Measurements from ENCODE around the gene CHRM2.

The CHRM2 gene

GRCh38 chr7:136869991-136870865, 1.8 kb downstream of the CHRM2 start:
- Histone ChIP-seq H3K4me1 (ENCODE audit: control insufficient read depth in 1 of 2, insufficient read depth in 2 of 2, low read length in 2 of 2) (no peaks in the 10 kb centered on the region), H3K27me3 (ENCODE audit: control insufficient read depth in 1 of 2, insufficient read depth in 2 of 2, low read length in 2 of 2) (peaks cover 4 to 23% of the 10 kb centered on the region in 2 donors), H3K27ac (ENCODE audit: low read depth, low read length) (no peak overlapping the region), H3K36me3 (ENCODE audit: control insufficient read depth in 1 of 2, insufficient read depth in 2 of 2, low read length in 2 of 2) (no peaks in the 10 kb centered on the region), H3K9me3 (ENCODE audit: control insufficient read depth in 1 of 2, low read length in 2 of 2) (no peaks in the 10 kb centered on the region), H3K9ac (ENCODE audit: low read depth in 1 of 2, low read length in 2 of 2) (no peak overlapping the region), H3K4me3 (ENCODE audit: low read depth in 1 of 2, low read length in 2 of 2) (peak overlapping the region in 1 of 2 donors; percentile 8)

- Histone ChIP-seq H3K9ac (ENCODE audit: low read depth in 1 of 2, low read length in 2 of 2) (no peak overlapping the region), H3K27me3 (ENCODE audit: control insufficient read depth in 1 of 2, insufficient read depth in 2 of 2, low read length in 2 of 2) (peaks cover 4 to 23% of the 10 kb centered on the region in 2 donors), H3K9me3 (ENCODE audit: control insufficient read depth in 1 of 2, low read length in 2 of 2) (no peaks in the 10 kb centered on the region), H3K27ac (ENCODE audit: low read depth, low read length) (no peak overlapping the region), H3K4me3 (ENCODE audit: low read depth in 1 of 2, low read length in 2 of 2) (peak overlapping the region in 1 of 2 donors; percentile 8), H3K4me1 (ENCODE audit: control insufficient read depth in 1 of 2, insufficient read depth in 2 of 2, low read length in 2 of 2) (no peaks in the 10 kb centered on the region), H3K36me3 (ENCODE audit: control insufficient read depth in 1 of 2, insufficient read depth in 2 of 2, low read length in 2 of 2) (no peaks in the 10 kb centered on the region)
Observed at GRCh38 chr7:136870866-136871487, 2.5 kb downstream of the CHRM2 start.

GRCh38 chr7:136874393-136875032, 6.1 kb downstream of the CHRM2 start:
- Histone ChIP-seq H3K9ac (ENCODE audit: low read depth in 1 of 2, low read length in 2 of 2) (no peak overlapping the region), H3K4me1 (ENCODE audit: control insufficient read depth in 1 of 2, insufficient read depth in 2 of 2, low read length in 2 of 2) (no peaks in the 10 kb centered on the region), H3K9me3 (ENCODE audit: control insufficient read depth in 1 of 2, low read length in 2 of 2) (no peaks in the 10 kb centered on the region), H3K36me3 (ENCODE audit: control insufficient read depth in 1 of 2, insufficient read depth in 2 of 2, low read length in 2 of 2) (no peaks in the 10 kb centered on the region), H3K27ac (ENCODE audit: low read depth, low read length) (no peak overlapping the region), H3K27me3 (ENCODE audit: control insufficient read depth in 1 of 2, insufficient read depth in 2 of 2, low read length in 2 of 2) (peaks cover 4 to 15% of the 10 kb centered on the region in 2 donors), H3K4me3 (ENCODE audit: low read depth in 1 of 2, low read length in 2 of 2) (no peak overlapping the region)

- Histone ChIP-seq H3K9ac (ENCODE audit: low read depth in 1 of 2, low read length in 2 of 2) (no peak overlapping the region), H3K4me1 (ENCODE audit: control insufficient read depth in 1 of 2, insufficient read depth in 2 of 2, low read length in 2 of 2) (no peaks in the 10 kb centered on the region), H3K36me3 (ENCODE audit: control insufficient read depth in 1 of 2, insufficient read depth in 2 of 2, low read length in 2 of 2) (no peaks in the 10 kb centered on the region), H3K27me3 (ENCODE audit: control insufficient read depth in 1 of 2, insufficient read depth in 2 of 2, low read length in 2 of 2) (no peaks in the 10 kb centered on the region), H3K27ac (ENCODE audit: low read depth, low read length) (no peak overlapping the region), H3K4me3 (ENCODE audit: low read depth in 1 of 2, low read length in 2 of 2) (no peak overlapping the region), H3K9me3 (ENCODE audit: control insufficient read depth in 1 of 2, low read length in 2 of 2) (no peaks in the 10 kb centered on the region)
Observed at GRCh38 chr7:136877509-136877908, 9.1 kb downstream of the CHRM2 start.

GRCh38 chr7:136877990-136878389, 9.5 kb downstream of the CHRM2 start:
- Histone ChIP-seq H3K4me1 (ENCODE audit: control insufficient read depth in 1 of 2, insufficient read depth in 2 of 2, low read length in 2 of 2) (no peaks in the 10 kb centered on the region), H3K9me3 (ENCODE audit: control insufficient read depth in 1 of 2, low read length in 2 of 2) (no peaks in the 10 kb centered on the region), H3K36me3 (ENCODE audit: control insufficient read depth in 1 of 2, insufficient read depth in 2 of 2, low read length in 2 of 2) (no peaks in the 10 kb centered on the region), H3K27me3 (ENCODE audit: control insufficient read depth in 1 of 2, insufficient read depth in 2 of 2, low read length in 2 of 2) (no peaks in the 10 kb centered on the region), H3K4me3 (ENCODE audit: low read depth in 1 of 2, low read length in 2 of 2) (no peak overlapping the region), H3K27ac (ENCODE audit: low read depth, low read length) (no peak overlapping the region), H3K9ac (ENCODE audit: low read depth in 1 of 2, low read length in 2 of 2) (no peak overlapping the region)

GRCh38 chr7:136878878-136879277, 10.4 kb downstream of the CHRM2 start:
- H3K4me3 ChIP-seq (ENCODE audit: low read depth in 1 of 2, low read length in 2 of 2): no peak overlapping the region
- no peak overlapping the region for H3K27ac ChIP-seq (ENCODE audit: low read depth, low read length)
- H3K9ac ChIP-seq (ENCODE audit: low read depth in 1 of 2, low read length in 2 of 2): no peak overlapping the region
- no peaks in the 10 kb centered on the region for H3K4me1 ChIP-seq (ENCODE audit: control insufficient read depth in 1 of 2, insufficient read depth in 2 of 2, low read length in 2 of 2)
- no peaks in the 10 kb centered on the region for H3K9me3 ChIP-seq (ENCODE audit: control insufficient read depth in 1 of 2, low read length in 2 of 2)
- no peaks in the 10 kb centered on the region for H3K27me3 ChIP-seq (ENCODE audit: control insufficient read depth in 1 of 2, insufficient read depth in 2 of 2, low read length in 2 of 2)
- no peaks in the 10 kb centered on the region for H3K36me3 ChIP-seq (ENCODE audit: control insufficient read depth in 1 of 2, insufficient read depth in 2 of 2, low read length in 2 of 2)

GRCh38 chr7:136883046-136883445, 14.6 kb downstream of the CHRM2 start:
- Histone ChIP-seq H3K9me3 (ENCODE audit: control insufficient read depth in 1 of 2, low read length in 2 of 2) (no peaks in the 10 kb centered on the region), H3K4me3 (ENCODE audit: low read depth in 1 of 2, low read length in 2 of 2) (no peak overlapping the region), H3K9ac (ENCODE audit: low read depth in 1 of 2, low read length in 2 of 2) (no peak overlapping the region), H3K4me1 (ENCODE audit: control insufficient read depth in 1 of 2, insufficient read depth in 2 of 2, low read length in 2 of 2) (no peaks in the 10 kb centered on the region), H3K36me3 (ENCODE audit: control insufficient read depth in 1 of 2, insufficient read depth in 2 of 2, low read length in 2 of 2) (no peaks in the 10 kb centered on the region), H3K27ac (ENCODE audit: low read depth, low read length) (no peak overlapping the region), H3K27me3 (ENCODE audit: control insufficient read depth in 1 of 2, insufficient read depth in 2 of 2, low read length in 2 of 2) (no peaks in the 10 kb centered on the region)

- Histone ChIP-seq H3K27ac (ENCODE audit: low read depth, low read length) (no peak overlapping the region), H3K9me3 (ENCODE audit: control insufficient read depth in 1 of 2, low read length in 2 of 2) (no peaks in the 10 kb centered on the region), H3K4me3 (ENCODE audit: low read depth in 1 of 2, low read length in 2 of 2) (no peak overlapping the region), H3K4me1 (ENCODE audit: control insufficient read depth in 1 of 2, insufficient read depth in 2 of 2, low read length in 2 of 2) (no peaks in the 10 kb centered on the region), H3K9ac (ENCODE audit: low read depth in 1 of 2, low read length in 2 of 2) (no peak overlapping the region), H3K27me3 (ENCODE audit: control insufficient read depth in 1 of 2, insufficient read depth in 2 of 2, low read length in 2 of 2) (no peaks in the 10 kb centered on the region), H3K36me3 (ENCODE audit: control insufficient read depth in 1 of 2, insufficient read depth in 2 of 2, low read length in 2 of 2) (no peaks in the 10 kb centered on the region)
Observed at GRCh38 chr7:136884492-136884891, 16.0 kb downstream of the CHRM2 start.

- H3K9me3 ChIP-seq (ENCODE audit: control insufficient read depth in 1 of 2, low read length in 2 of 2): no peaks in the 10 kb centered on the region
- H3K4me1 ChIP-seq (ENCODE audit: control insufficient read depth in 1 of 2, insufficient read depth in 2 of 2, low read length in 2 of 2): no peaks in the 10 kb centered on the region
- no peak overlapping the region for H3K4me3 ChIP-seq (ENCODE audit: low read depth in 1 of 2, low read length in 2 of 2)
- H3K36me3 ChIP-seq (ENCODE audit: control insufficient read depth in 1 of 2, insufficient read depth in 2 of 2, low read length in 2 of 2): no peaks in the 10 kb centered on the region
- H3K9ac ChIP-seq (ENCODE audit: low read depth in 1 of 2, low read length in 2 of 2): no peak overlapping the region
- H3K27me3 ChIP-seq (ENCODE audit: control insufficient read depth in 1 of 2, insufficient read depth in 2 of 2, low read length in 2 of 2): no peaks in the 10 kb centered on the region
- no peak overlapping the region for H3K27ac ChIP-seq (ENCODE audit: low read depth, low read length)
Observed at GRCh38 chr7:136887317-136887716, 18.9 kb downstream of the CHRM2 start.

- no peaks in the 10 kb centered on the region for H3K4me1 ChIP-seq (ENCODE audit: control insufficient read depth in 1 of 2, insufficient read depth in 2 of 2, low read length in 2 of 2)
- no peaks in the 10 kb centered on the region for H3K27me3 ChIP-seq (ENCODE audit: control insufficient read depth in 1 of 2, insufficient read depth in 2 of 2, low read length in 2 of 2)
- H3K9me3 ChIP-seq (ENCODE audit: control insufficient read depth in 1 of 2, low read length in 2 of 2): no peaks in the 10 kb centered on the region
- no peak overlapping the region for H3K9ac ChIP-seq (ENCODE audit: low read depth in 1 of 2, low read length in 2 of 2)
- H3K36me3 ChIP-seq (ENCODE audit: control insufficient read depth in 1 of 2, insufficient read depth in 2 of 2, low read length in 2 of 2): no peaks in the 10 kb centered on the region
- H3K4me3 ChIP-seq (ENCODE audit: low read depth in 1 of 2, low read length in 2 of 2): no peak overlapping the region
- H3K27ac ChIP-seq (ENCODE audit: low read depth, low read length): no peak overlapping the region
Observed at GRCh38 chr7:136890399-136890798, 21.9 kb downstream of the CHRM2 start.
